ENCODE results near the gene CFAP46.

CFAP46 gene

GRCh38 chr10:132928261-132928660 lies 14.1 kb downstream of the CFAP46 start:
- no peak for TF ChIP-seq SIN3A (IDR thresholded peaks at IDR 0.05; ENCODE audit: borderline replicate concordance, insufficient read depth, low read length)
- TF ChIP-seq FOXP2 (optimal IDR thresholded peaks at IDR 0.05; ENCODE audit: borderline replicate concordance, extremely low read depth, extremely low read length, insufficient read depth), result no peak
- no peak for TF ChIP-seq POLR2AphosphoS5 (IDR thresholded peaks at IDR 0.05; ENCODE audit: low read depth, low read length)
- no peak for TF ChIP-seq TAF1 (IDR thresholded peaks at IDR 0.05; ENCODE audit: borderline replicate concordance, insufficient read depth, low read length)
- TF ChIP-seq REST (IDR thresholded peaks at IDR 0.05; ENCODE audit: insufficient read depth in 1 of 2, low read depth in 2 of 2, low read length in 2 of 2), result no peak

- TF ChIP-seq REST (IDR thresholded peaks at IDR 0.05; ENCODE audit: insufficient read depth in 1 of 2, low read depth in 2 of 2, low read length in 2 of 2), result no peak
- no peak for TF ChIP-seq SIN3A (IDR thresholded peaks at IDR 0.05; ENCODE audit: borderline replicate concordance, insufficient read depth, low read length)
- no peak for TF ChIP-seq TAF1 (IDR thresholded peaks at IDR 0.05; ENCODE audit: borderline replicate concordance, insufficient read depth, low read length)
- no peak for TF ChIP-seq FOXP2 (optimal IDR thresholded peaks at IDR 0.05; ENCODE audit: borderline replicate concordance, extremely low read depth, extremely low read length, insufficient read depth)
- no peak for TF ChIP-seq POLR2AphosphoS5 (IDR thresholded peaks at IDR 0.05; ENCODE audit: low read depth, low read length)
These were observed 14.5 kb downstream of the CFAP46 start for GRCh38 chr10:132927824-132928223.

- no peak for TF ChIP-seq REST (IDR thresholded peaks at IDR 0.05; ENCODE audit: insufficient read depth in 1 of 2, low read depth in 2 of 2, low read length in 2 of 2)
- no peak for TF ChIP-seq POLR2AphosphoS5 (IDR thresholded peaks at IDR 0.05; ENCODE audit: low read depth, low read length)
- TF ChIP-seq FOXP2 (optimal IDR thresholded peaks at IDR 0.05; ENCODE audit: borderline replicate concordance, extremely low read depth, extremely low read length, insufficient read depth), result no peak
- no peak for TF ChIP-seq TAF1 (IDR thresholded peaks at IDR 0.05; ENCODE audit: borderline replicate concordance, insufficient read depth, low read length)
- no peak for TF ChIP-seq SIN3A (IDR thresholded peaks at IDR 0.05; ENCODE audit: borderline replicate concordance, insufficient read depth, low read length)
These were observed 15.4 kb downstream of the CFAP46 start for GRCh38 chr10:132926777-132927650.

GRCh38 chr10:132926070-132926469 lies 16.3 kb downstream of the CFAP46 start:
- TF ChIP-seq REST (IDR thresholded peaks at IDR 0.05; ENCODE audit: insufficient read depth in 1 of 2, low read depth in 2 of 2, low read length in 2 of 2) (no peak), TAF1 (IDR thresholded peaks at IDR 0.05; ENCODE audit: borderline replicate concordance, insufficient read depth, low read length) (no peak), FOXP2 (optimal IDR thresholded peaks at IDR 0.05; ENCODE audit: borderline replicate concordance, extremely low read depth, extremely low read length, insufficient read depth) (no peak), POLR2AphosphoS5 (IDR thresholded peaks at IDR 0.05; ENCODE audit: low read depth, low read length) (no peak), SIN3A (IDR thresholded peaks at IDR 0.05; ENCODE audit: borderline replicate concordance, insufficient read depth, low read length) (no peak)
